GM20000 (cell line): ENCODE results near the gene HCFC1.
"Not testable (repeated sequence)": the region's sequence is repeated elsewhere in the genome, so short reads cannot be mapped to it uniquely, and the experiment has no call there.

Experiments
- DNase-seq: peaks from one replicate; pipeline ENCODE4 v3.0.0; 2012; ENCODE audit warnings: low spot score
- CTCF ChIP-seq: IDR thresholded peaks from 2 replicates; pipeline ENCODE4 v1.5.1; 2012; ENCODE audit warnings: mild to moderate bottlenecking, control low read depth; ENCODE audit errors: extremely low read depth, missing control alignments

Gene HCFC1

GRCh38 chrX:153989973-153990655 is 18.5 kb upstream of the HCFC1 start:
- no peak for DNase-seq
- TF ChIP-seq CTCF, result no peak

- TF ChIP-seq CTCF, result no peak
- no peak for DNase-seq
These were observed 16.9 kb upstream of the HCFC1 start for GRCh38 chrX:153988493-153988892.

GRCh38 chrX:153984351-153985178 is 12.9 kb upstream of the HCFC1 start:
- peak; percentile 70 for DNase-seq
- TF ChIP-seq CTCF, result no peak

DNA sequence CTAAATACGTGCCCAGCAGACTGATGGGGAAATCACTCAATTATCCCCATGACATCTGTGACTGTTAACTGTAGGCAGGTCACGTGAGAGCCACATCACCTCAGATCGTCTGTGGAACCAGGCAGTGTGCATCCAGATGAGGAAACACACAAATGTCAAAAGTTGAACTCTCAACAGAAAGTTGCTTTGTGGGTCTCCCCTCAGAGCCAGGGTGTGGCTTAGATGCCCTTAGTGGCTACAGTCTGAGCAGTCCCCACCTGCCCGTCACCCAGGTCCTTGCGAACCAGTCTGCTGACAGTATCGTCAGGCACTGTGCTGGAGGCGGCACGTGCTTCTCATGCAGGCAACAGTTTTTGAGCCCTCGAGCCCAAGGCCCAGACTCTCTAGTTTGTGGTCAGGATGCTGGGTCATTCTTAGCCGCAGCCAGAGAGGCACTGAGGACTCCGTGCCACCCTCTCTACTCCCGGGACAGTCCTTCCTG is 11.7 kb upstream of the HCFC1 start:
- TF ChIP-seq CTCF, result no peak
- no peak for DNase-seq

DNA sequence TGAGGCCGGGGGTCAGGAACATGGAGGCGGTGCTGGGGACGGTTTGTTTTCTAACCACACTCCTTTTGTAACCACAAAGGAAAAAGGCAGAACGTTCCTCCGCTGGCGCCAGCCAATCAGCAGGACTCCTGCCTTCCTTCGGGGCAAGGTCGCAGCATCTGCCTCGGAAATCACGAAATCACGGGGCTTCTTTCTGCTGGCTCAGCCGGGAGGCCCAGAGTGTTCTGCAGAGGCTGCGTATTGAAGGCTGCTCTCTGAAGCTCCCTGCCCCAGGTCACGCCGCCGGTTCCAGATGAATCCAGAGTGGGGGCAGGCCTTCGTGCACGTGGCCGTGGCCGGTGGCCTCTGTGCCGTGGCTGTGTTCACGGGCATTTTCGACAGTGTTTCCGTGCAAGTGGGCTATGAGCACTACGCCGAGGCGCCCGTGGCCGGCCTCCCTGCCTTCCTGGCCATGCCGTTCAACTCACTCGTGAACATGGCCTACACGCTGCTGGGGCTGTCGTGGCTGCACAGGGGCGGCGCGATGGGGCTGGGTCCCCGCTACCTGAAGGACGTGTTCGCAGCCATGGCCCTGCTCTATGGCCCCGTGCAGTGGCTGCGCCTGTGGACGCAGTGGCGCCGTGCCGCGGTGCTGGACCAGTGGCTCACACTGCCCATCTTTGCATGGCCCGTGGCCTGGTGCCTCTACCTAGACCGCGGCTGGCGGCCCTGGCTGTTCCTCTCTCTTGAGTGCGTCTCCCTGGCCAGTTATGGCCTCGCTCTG is 10.3 kb upstream of the HCFC1 start:
- DNase-seq, result no peak
- no peak for TF ChIP-seq CTCF

GRCh38 chrX:153981231-153981630 is 9.6 kb upstream of the HCFC1 start:
- TF ChIP-seq CTCF, result no peak
- no peak for DNase-seq

DNA sequence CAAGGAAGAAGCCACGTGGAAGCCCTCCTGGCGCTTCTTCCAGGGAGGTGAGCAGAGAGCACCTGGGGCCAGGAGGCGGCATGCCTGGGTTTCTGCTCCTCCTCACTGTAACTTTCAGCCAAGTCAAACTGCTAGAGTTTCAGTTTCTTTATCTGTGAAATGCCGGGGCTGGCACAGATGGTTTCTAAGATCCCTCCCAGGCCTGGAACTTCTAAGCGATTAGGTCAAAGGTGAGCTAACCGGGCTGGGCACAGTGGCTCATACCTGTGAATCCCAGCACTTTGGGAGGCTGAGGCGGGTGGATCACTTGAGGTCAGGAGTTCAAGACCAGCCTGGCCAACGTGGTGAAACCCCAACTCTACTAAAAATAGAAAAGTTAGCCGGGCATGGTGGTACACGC is 8.8 kb upstream of the HCFC1 start:
- DNase-seq, result not testable (repeated sequence)
